Left lobe of liver (tissue), 2 donors: ENCODE results near the gene RNASE8. TPM values are rescaled to one million over a fixed set of nuclear protein-coding genes. Genes with fewer than 3 reads are reported as not detected.
A peak's percentile ranks its signal among the peaks of the same experiment; 100 is the strongest.

Experiments used
- ATAC-seq: fragments of 200-7000 bp; cut with Tn5 transposase; one replicate; pipeline ENCODE4 v1.9.1; 2020; ENCODE audit warnings: mild to moderate bottlenecking, moderate library complexity
- DNase-seq: peaks from one replicate; pipeline ENCODE4 v3.0.0-alpha.2; 2020; ENCODE audit warnings: low spot score
- total RNA-seq: library from RNA; stranded (reverse); gene quantifications from one replicate; pipeline ENCODE4 v1.2.1, GENCODE V29; 2021
- donor health status: DM: no; HTN: no; CAD: no; lungs with moderate emphysema.
- donor health status: DM: no; HTN: yes; CAD: no.

The RNASE8 gene
- total RNA-seq, 1 donor from 2014 or later = not detected

GRCh38 chr14:21049271-21049673, 8.3 kb upstream of the RNASE8 start:
- no peak for DNase-seq
- no peak for ATAC-seq

DNA sequence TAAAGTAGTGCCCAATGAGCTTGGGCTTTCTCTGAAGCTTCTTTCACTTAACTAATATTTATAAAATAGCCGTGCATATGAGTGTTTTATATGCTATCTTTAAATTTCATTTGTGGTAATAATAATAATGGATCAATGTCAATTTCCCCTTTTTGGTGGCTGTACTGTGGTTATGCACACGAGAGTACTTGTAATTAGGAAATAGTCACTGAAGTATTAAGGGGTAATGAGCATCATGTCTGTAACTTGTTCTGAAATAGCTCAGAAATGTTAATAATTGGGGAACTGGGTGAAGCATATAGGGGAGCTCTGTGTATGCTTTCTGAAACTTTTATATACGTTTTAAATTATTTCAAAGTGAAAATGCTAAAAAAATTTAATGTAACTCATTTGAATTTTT, 7.0 kb upstream of the RNASE8 start:
- no peak for ATAC-seq

DNA sequence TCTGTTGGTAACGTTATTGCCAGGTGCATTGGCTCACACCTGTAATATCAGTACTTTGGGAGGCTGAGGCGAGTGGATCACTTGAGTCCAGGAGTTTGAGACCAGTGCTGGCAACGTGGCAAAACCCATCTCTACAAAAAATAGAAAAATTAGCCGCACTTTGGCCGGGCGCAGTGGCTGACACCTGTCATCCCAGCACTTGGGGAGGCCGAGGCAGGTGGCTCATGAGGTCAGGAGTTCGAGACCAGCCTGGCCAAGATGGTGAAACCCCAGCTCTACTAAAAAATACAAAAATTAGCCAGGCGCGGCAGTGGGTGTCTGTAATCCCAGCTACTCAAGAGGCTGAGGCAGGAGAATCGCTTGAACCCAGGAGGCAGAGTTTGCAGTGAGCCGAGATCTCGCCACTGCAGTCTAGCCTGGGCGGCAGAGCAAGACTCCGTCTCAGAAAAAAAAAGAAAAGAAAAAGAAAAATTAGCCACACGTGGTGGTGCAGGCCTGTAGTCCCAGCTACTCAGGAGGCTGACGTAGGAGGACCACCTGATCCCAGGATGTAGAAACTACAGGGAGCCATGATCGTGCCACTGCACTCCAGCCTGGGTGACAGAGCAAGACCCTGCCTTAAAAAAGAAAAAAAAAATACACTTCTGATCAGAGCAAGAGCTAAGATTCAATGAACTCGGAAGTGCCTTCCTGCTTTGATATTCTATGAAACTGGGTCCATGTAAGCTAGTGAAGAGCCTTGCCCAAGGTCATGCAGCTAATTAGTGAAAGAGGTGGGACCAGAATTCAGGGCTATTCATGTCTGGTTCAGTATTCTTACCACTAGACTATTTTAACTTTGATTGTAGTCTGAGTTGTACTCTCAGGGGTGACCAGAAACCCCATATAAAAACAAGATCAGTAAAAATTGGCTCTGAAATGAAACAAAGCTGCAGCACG, 4.2 kb upstream of the RNASE8 start:
- DNase-seq = no peak

More for the DNA sequence above, 7.0 kb upstream of the RNASE8 start:
- DNase-seq = no peak

GRCh38 chr14:21054123-21054767, 3.4 kb upstream of the RNASE8 start:
- peak; percentile 86 for DNase-seq
- peak; percentile 77 for ATAC-seq

More for the DNA sequence above, 4.2 kb upstream of the RNASE8 start:
- ATAC-seq = peak; percentile 6

DNA sequence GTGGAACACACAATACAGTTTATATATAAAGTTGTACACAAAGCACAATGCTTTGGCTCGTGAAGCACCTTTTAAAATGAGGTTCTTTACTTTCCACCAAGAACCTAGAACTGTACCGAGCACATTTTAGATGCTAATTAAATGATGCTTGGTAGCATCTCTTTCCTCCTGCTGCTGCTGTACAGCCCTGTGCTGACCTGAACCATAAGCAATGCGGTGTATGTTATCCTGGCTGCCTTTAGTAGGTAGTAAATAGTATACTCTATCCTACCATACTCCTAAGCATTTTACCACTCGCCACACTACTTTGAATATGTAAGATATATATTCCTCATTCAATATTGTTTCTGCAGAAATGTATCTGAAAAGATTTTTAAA, 2.9 kb upstream of the RNASE8 start:
- ATAC-seq (peak; percentile 0), DNase-seq (no peak)

- peak; percentile 89 for DNase-seq
- peak; percentile 84 for ATAC-seq
Measured at GRCh38 chr14:21055432-21056117, 2.0 kb upstream of the RNASE8 start.

DNA sequence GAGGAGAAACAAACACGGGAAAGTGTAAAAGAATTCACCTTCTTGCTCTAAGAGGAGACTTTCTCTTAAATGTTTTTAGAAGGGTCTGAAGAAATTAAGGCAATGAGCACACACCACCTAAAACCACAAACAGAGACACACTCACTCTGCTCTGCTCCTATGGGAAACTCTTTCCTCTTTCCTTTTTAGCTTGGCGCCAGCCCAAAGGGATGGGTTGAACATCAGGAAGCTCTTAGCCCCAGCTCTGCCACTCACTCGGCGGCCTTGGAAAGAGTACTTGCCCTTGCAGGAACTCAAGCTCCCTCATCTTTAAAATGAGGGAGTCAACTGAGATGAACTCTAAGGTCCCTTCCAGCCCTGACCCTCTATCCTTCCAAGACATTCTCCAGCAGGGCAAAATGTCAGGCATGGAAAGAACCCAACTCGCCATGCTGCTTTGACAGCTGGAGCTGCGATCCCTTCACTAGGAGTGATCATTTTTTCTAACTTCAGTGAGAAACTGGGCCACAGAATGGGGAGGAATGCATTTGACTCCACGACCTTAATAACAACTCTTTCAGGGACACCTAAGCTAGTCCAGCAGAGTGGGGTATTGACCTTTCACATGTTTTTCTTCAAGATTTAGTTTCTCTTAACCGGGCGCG, 980 bp upstream of the RNASE8 start:
- DNase-seq (no peak), ATAC-seq (no peak)

GRCh38 chr14:21058903-21059302, 1.3 kb downstream of the RNASE8 start:
- DNase-seq (no peak), ATAC-seq (no peak)

GRCh38 chr14:21059842-21060613, 2.4 kb downstream of the RNASE8 start:
- DNase-seq = no peak
- no peak for ATAC-seq

DNA sequence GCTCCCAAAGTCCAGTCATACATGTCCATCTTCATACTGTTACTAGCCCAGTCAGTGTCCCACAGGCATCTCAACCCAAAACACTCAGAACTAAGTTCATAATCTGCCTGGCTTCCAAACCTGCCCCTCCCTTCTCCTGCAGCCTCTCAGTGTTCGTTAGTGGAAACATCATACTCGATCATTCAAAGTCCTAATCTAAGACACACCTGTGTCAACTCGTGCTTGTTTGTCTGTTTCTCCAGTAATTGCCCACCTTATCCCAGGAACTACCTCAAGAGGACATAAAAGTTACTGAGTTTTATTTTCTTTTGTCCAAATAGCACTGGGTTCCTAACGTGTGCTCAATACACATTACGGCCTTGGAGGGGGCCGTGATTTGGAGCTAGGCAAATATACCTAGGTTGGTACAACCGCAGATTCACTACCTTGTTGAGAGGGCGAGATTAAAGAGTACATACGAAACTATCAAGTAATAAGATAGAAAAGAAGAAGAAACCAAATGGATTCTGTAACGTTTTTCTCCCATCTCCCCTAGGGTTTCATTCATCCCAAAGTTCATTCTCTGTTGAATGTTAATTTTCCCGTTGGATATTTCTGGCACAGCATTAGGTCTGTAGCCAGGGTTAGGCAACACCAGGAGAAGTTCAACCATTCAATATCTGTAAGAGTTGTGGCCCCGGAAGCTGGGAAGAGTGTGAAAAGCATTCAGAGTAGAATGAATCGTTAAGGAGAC, 3.2 kb downstream of the RNASE8 start:
- peak; percentile 64 for ATAC-seq

GRCh38 chr14:21061347-21061668, 3.7 kb downstream of the RNASE8 start:
- ATAC-seq = peak; percentile 14
- DNase-seq = no peak

More for the DNA sequence above, 3.2 kb downstream of the RNASE8 start:
- DNase-seq = no peak

DNA sequence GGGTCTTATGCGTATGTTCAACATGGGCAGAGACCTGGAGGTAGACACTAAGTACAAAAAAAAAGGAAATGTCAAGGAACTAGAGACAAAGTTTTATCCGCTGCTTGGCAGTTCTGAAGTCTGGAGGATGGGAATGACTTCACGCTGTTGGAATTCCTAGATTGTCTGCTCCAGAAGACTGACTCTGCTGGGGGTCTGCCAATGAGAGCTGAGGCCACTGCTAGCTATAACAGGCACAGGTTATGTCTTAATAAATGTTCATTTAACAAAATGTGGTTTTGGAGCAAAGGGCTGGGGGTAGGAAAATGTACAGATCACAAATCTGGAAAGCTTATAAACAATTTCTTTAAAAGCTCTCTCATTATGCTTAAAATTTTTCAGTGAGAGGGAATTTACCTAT, 5.9 kb downstream of the RNASE8 start:
- ATAC-seq = peak; percentile 12
- DNase-seq = no peak

DNA sequence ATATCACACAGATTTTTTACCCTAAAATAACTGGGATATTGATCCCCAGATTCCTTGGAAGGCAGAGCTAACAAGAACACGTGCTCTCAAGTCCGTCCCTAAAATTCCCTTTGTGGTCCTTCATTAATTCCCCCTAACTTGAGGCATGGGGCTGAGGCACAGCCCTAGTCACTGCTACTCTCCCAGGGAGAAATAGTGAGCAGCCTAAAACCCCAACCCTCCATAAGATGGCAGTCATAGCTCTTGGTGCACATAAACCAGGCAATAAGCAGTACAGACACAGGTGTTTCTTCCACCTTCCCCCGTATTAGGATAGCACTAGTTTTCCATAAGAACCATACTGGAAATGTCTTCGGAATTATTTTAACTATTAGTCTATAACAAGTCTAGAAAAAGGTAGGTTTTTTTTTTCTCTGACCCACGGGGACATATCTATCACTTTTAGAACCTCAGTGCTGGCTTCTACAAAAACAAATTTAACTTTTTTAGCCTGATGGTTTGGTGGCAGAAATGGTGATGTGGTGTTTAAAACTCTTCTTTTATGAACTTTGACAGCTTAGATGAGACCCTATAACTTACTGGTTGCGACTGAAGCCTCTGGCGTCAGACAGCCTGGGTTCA, 9.4 kb downstream of the RNASE8 start:
- DNase-seq (no peak), ATAC-seq (no peak)

DNA sequence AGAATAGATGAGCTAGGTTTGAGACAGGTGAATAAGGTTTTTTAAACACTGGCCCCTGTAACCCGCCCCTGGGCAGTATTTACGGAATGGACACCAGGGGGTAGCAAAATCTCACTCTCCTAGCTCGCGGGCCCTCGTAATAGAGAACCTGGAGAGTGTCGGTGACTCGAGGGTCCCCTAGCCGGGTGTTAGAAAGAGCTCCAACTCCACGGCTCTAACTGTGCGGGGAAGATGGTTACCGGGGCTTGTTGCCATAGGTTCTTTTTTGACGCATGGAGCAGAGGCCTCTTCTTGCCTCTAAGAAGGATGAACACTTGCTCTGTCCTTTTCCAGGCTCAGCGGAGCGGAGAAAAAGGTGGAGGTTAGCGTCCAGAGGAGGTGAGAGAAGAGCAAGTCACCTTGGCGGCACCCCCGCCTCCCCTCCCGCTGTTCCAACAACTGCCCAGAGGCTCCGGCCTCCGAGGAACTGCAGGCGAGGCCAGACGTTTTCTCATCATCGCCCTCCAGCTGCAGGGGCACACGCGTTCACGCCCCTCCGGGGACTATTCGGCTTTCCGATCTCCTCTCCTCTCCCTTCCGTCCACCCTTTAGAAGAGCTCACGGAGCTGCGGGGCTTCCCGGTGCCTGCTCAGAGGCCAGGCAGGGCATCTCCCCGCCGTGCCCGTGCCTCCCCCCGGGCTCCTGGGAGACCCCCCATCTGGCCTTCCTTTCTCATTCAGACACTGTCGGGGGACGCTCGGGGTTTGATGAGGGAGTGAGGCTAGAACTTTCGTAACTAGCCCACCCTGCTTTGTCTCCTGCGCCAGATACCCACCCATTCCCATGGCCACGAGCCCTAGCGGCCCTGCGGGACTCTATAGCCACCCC, 11.1 kb downstream of the RNASE8 start:
- ATAC-seq (peak; percentile 24), DNase-seq (no peak)

DNA sequence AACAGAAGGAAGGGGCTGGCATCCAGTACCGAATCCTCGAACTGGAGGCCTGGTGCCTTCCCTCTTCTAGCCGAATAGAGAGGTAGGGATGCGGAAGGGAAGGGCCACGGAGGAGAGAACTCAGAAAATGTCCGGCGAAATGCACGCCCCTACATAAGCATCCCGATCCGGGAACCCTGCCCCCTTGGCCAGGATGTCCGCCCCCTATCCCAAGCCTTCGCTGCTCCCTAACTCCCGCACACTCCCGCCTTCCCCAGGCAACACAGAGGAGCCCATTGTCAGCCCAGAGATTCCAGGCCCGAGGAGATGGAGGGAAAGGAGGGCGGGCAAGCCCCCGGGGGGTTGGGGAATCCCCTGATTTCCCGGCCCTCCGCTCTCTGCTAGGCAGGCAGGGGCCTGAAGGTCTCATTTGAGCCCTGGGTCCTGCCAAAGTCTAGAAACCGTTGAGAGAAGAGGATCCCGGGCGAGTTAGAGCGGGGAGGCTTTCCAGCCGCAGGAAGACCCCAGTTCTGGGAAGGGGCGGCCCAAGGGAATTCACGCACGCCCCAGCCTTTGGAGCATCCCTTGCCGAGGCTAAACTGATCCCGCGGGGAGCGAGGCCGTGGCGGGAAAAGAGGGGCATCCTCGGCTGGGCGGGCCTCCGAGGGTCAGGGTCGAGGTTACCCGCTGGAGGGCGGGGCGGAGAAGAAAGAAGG, 11.9 kb downstream of the RNASE8 start:
- DNase-seq (no peak), ATAC-seq (no peak)

DNA sequence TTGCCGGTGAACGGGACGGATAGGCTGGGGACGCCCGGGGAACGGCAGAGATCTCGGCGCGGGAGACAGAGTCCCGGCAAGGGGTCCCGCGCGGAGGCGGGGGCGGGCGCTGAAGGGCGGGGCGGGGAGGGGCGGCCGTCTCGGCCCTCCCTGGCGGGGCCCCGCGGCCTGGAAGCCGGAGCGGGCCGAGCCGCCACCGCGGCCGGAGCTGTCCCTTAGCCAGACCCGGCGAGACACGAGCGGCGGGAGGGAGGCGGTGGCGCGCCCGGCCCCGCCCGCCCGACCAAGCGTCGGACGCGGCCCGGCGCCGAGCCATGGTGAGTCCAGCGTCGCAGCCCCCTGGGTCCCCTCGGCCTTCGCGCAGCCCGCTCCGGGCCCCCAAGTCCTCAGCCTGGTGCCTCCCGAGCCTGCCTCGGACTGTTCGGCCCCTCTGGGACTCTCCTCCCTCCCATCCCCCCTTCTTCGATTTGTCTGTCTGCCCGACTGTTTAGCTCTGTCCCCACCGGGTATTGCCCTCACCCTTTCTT, 12.5 kb downstream of the RNASE8 start, which contains the start of gene ARHGEF40:
Gene ARHGEF40, plus strand, starts transcription at position 222 of the 527 bp plus-strand sequence. Its CDS starts 93 bp downstream, at position 315.
- ATAC-seq (peak; percentile 73), DNase-seq (peak; percentile 77)

- ATAC-seq (peak; percentile 36), DNase-seq (no peak)
Measured at GRCh38 chr14:21070610-21071224, 13.1 kb downstream of the RNASE8 start.
